ENCODE data around the gene TMEM11. TPM values are rescaled to one million over a fixed set of nuclear protein-coding genes. Genes with fewer than 3 reads are reported as not detected.

Gene TMEM11
- total and polyA plus RNA-seq, 2 of the 8 experiments (the other 6 are each of a cell fraction or from before 2014, with no cell fraction given) = 33.3 to 90.4 TPM

DNA sequence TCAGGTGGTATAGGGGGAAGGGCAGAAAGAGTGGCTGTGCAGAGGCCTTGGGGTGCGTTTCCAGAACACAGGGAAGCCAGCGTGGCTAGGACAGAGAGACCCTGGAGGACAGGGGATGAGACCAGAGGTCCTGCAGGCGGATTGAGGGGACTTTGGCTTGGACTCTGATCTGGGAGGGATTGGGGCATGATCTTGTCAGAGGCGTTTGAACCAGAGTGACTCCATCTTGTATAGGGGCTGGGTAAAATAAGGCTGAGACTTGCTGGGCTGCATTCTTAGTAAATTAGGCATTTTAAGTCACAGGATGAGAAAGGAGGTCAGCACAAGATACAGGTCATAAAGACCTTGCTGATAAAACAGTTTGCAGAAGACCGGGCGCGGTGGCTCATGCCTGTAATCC, 44.6 kb upstream of the TMEM11 start:
- Histone ChIP-seq H2BK20ac (ENCODE audit: low read length) (no peak overlapping the region), H3K23ac (ENCODE audit: insufficient read length) (no peak overlapping the region), H2AK5ac (ENCODE audit: low read depth, low read length) (no peak overlapping the region), H4K8ac (ENCODE audit: extremely low read depth, insufficient read depth, low read length) (no peak overlapping the region), H3K23me2 (ENCODE audit: low read depth, low read length) (0 out of 2 replicates have a peak, but pooled peaks cover 1% of the 10 kb centered on the region), H3K18ac (ENCODE audit: extremely low read depth, low read length) (no peak overlapping the region), H3K36me3 (ENCODE audit: control insufficient read depth in 2 of 4, insufficient read depth in 4 of 4, low read length in 3 of 4) (no peaks in the 10 kb centered on the region), H4K20me1 (replicated peaks in 1 of 2; ENCODE audit: control insufficient read depth in 1 of 2, insufficient read depth in 2 of 2, low read length in 2 of 2) (no peaks in the 10 kb centered on the region), H3K4ac (replicated peaks; ENCODE audit: insufficient read length, low read depth, low read length) (no peak overlapping the region), H2BK5ac (ENCODE audit: low read depth, low read length) (no peak overlapping the region), H3K27me3 (replicated peaks in 1 of 4; ENCODE audit: control insufficient read depth in 3 of 4, extremely low read depth in 1 of 4, insufficient read depth in 3 of 4, low read length in 3 of 4) (no peaks in the 10 kb centered on the region), H3K14ac (ENCODE audit: insufficient read length) (no peak overlapping the region), H2BK12ac (ENCODE audit: low read depth, low read length) (no peak overlapping the region), H3K4me3 (ENCODE audit: extremely low read depth in 1 of 4, insufficient read depth in 2 of 4, low read depth in 3 of 4, low read length in 4 of 4) (no peak overlapping the region), H4K5ac (ENCODE audit: insufficient read length, low read depth, low read length) (no peak overlapping the region), H4K91ac (replicated peaks; ENCODE audit: insufficient read length, low read length) (no peak overlapping the region), H3K56ac (replicated peaks; ENCODE audit: insufficient read length, low read depth, low read length) (no peak overlapping the region), H3K9ac (replicated peaks in 1 of 4; ENCODE audit: extremely low read depth in 1 of 4, low read depth in 3 of 4, low read length in 3 of 4) (no peak overlapping the region), H3K27ac (ENCODE audit: low read depth, low read length) (no peak overlapping the region), H3K79me2 (ENCODE audit: control insufficient read depth in 1 of 2, insufficient read depth in 2 of 2, low read length in 2 of 2) (no peaks in the 10 kb centered on the region), H3K9me3 (ENCODE audit: insufficient read depth in 2 of 2, low read depth in 1 of 2, low read length in 1 of 2) (no peaks in the 10 kb centered on the region), H2AFZ (ENCODE audit: low read length) (no peak overlapping the region), H2BK15ac (ENCODE audit: low read length) (no peak overlapping the region), H3K4me1 (replicated peaks in 1 of 4; ENCODE audit: control insufficient read depth in 3 of 4, insufficient read depth in 4 of 4, low read length in 3 of 4) (peaks cover 0 to 9% (median 3%) of the 10 kb centered on the region in 4 experiments; a peak in 4 of 7 replicates), H3K4me2 (ENCODE audit: insufficient read depth in 1 of 2, low read depth in 2 of 2, low read length in 2 of 2) (no peak overlapping the region), H3K79me1 (ENCODE audit: low read depth, low read length) (no peaks in the 10 kb centered on the region), H2BK120ac (replicated peaks; ENCODE audit: low read depth, low read length) (no peak overlapping the region)
- CTCF ChIA-PET (ENCODE audit: partially characterized antibody) = interaction anchor here (1.2 kb wide), 1 partner anchor 10 kb away, joined by 3 read pairs; no protein-coding TSS in a partner anchor
- DNase-seq (ENCODE audit: low read depth in 1 of 2, low spot score in 2 of 2) = no peak
- FAIRE-seq = no peak
- POLR2A ChIA-PET (ENCODE audit: partially characterized antibody) = no interaction called here
- 92% methylated on average over 7 of the region's 7 CpGs; no CpG with 5 or more reads in 1 of the 2 experiments for WGBS, 2 experiments (ENCODE audit: extremely low coverage in 1 of 2, insufficient coverage in 1 of 2, insufficient read length in 1 of 2, insufficient replicate concordance in 2 of 2, low coverage in 1 of 2, low lambda C conversion rate in 2 of 2, missing lambda C conversion rate in 1 of 2)
- no peak for TF ChIP-seq CTBP2 (IDR thresholded peaks at IDR 0.05; ENCODE audit: borderline replicate concordance, insufficient read depth, insufficient read length, low read length)
- TF ChIP-seq BACH1 (IDR thresholded peaks at IDR 0.05; ENCODE audit: low read length) = no peak
- no peak for TF ChIP-seq JUN (IDR thresholded peaks at IDR 0.05; ENCODE audit: low read depth, low read length)
- no peak for TF ChIP-seq NANOG (IDR thresholded peaks at IDR 0.05; ENCODE audit: insufficient read depth, low read depth, low read length, poor library complexity, severe bottlenecking)
- TF ChIP-seq, protein P1, sequence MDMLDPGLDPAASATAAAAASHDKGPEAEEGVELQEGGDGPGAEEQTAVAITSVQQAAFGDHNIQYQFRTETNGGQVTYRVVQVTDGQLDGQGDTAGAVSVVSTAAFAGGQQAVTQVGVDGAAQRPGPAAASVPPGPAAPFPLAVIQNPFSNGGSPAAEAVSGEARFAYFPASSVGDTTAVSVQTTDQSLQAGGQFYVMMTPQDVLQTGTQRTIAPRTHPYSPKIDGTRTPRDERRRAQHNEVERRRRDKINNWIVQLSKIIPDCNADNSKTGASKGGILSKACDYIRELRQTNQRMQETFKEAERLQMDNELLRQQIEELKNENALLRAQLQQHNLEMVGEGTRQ (IDR thresholded peaks at IDR 0.05; ENCODE audit: low read length) = no peak
- no peak for TF ChIP-seq YY1 (IDR thresholded peaks at IDR 0.05; ENCODE audit: low read depth, low read length)
- TF ChIP-seq, protein P2, sequence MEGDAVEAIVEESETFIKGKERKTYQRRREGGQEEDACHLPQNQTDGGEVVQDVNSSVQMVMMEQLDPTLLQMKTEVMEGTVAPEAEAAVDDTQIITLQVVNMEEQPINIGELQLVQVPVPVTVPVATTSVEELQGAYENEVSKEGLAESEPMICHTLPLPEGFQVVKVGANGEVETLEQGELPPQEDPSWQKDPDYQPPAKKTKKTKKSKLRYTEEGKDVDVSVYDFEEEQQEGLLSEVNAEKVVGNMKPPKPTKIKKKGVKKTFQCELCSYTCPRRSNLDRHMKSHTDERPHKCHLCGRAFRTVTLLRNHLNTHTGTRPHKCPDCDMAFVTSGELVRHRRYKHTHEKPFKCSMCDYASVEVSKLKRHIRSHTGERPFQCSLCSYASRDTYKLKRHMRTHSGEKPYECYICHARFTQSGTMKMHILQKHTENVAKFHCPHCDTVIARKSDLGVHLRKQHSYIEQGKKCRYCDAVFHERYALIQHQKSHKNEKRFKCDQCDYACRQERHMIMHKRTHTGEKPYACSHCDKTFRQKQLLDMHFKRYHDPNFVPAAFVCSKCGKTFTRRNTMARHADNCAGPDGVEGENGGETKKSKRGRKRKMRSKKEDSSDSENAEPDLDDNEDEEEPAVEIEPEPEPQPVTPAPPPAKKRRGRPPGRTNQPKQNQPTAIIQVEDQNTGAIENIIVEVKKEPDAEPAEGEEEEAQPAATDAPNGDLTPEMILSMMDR (IDR thresholded peaks at IDR 0.05; ENCODE audit: control extremely low read depth in 1 of 3, insufficient read depth in 1 of 3, low read depth in 1 of 3, low read length in 3 of 3) = no peak
- no peak for TF ChIP-seq SRF (IDR thresholded peaks at IDR 0.05; ENCODE audit: low read depth, low read length)
- no peak for TF ChIP-seq PHF8 (conservative IDR thresholded peaks at IDR 0.05; ENCODE audit: low read depth, low read length)
- no peak for TF ChIP-seq KDM1A (IDR thresholded peaks at IDR 0.05; ENCODE audit: borderline replicate concordance, low read length)
- no peak for TF ChIP-seq TBP (IDR thresholded peaks at IDR 0.05; ENCODE audit: low read depth, low read length)

Data from H1 (cell line).